ENCODE data around the gene RNF157. TPM values are rescaled to one million over a fixed set of nuclear protein-coding genes. Genes with fewer than 3 reads are reported as not detected.

Gene RNF157
- total and polyA plus RNA-seq, 11 donors, result 3.6 to 7.4 (median 5.2) TPM

- no peak overlapping the region for H3K27ac ChIP-seq
- H3K36me3 ChIP-seq, result peaks cover 0 to 4% (median 0%) of the 10 kb centered on the region in 9 donors
- H3K27me3 ChIP-seq, result no peaks in the 10 kb centered on the region
- intact Hi-C loops (cut with DNase I), result no loop called here
- no peak for TF ChIP-seq CTCF (IDR thresholded peaks at IDR 0.05)
- TF ChIP-seq POLR2A (IDR thresholded peaks at IDR 0.05), result no peak
- WGBS, 4 donors, result 83 to 86% (median 85%) methylated on average over 9 to 10 of the region's 10 CpGs
- H3K9me3 ChIP-seq, result no peaks in the 10 kb centered on the region
- H3K4me1 ChIP-seq, result no peaks in the 10 kb centered on the region
- H3K4me3 ChIP-seq, result no peak overlapping the region
- ATAC-seq, result peak in 2 of 4 donors; percentile 47 to 52
- DNase-seq, result peak in 2 of 5 donors; percentile 25 to 38
Observed at GRCh38 chr17:76154936-76155845, 85.1 kb downstream of the RNF157 start.

DNA sequence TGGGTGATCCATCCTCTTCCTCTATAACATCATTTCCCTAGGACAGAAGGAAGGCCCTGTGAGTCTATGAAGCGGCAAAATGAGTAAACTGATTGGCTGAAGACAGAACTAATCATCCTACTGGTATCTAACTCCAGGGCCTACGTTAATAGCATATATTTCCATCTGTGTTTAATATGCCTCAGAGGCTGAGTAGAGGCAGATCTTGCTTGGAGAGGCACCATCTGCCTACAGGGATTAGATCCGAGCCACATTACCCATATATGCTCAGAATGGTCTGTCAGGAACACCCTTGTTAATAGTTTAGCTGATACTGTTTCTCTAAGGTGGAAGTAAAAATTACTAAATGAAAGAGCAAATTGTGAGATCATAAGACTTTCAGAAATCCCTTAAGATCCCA is 86.0 kb downstream of the RNF157 start:
- H3K4me3 ChIP-seq, result no peak overlapping the region
- peaks cover 0 to 4% (median 0%) of the 10 kb centered on the region in 9 donors for H3K36me3 ChIP-seq
- DNase-seq, result no peak
- TF ChIP-seq POLR2A (IDR thresholded peaks at IDR 0.05) (no peak), CTCF (IDR thresholded peaks at IDR 0.05) (no peak)
- ATAC-seq, result no peak
- no peaks in the 10 kb centered on the region for H3K9me3 ChIP-seq
- 87 to 95% (median 91%) methylated on average over 3 of the region's 3 CpGs for WGBS, 4 donors
- no peak overlapping the region for H3K27ac ChIP-seq
- intact Hi-C loops (cut with DNase I), result no loop called here
- H3K4me1 ChIP-seq, result no peaks in the 10 kb centered on the region
- no peaks in the 10 kb centered on the region for H3K27me3 ChIP-seq

- Histone ChIP-seq H3K27me3 (no peaks in the 10 kb centered on the region), H3K36me3 (no peaks in the 10 kb centered on the region), H3K9me3 (no peaks in the 10 kb centered on the region), H3K27ac (no peak overlapping the region), H3K4me3 (no peak overlapping the region), H3K4me1 (no peaks in the 10 kb centered on the region)
- DNase-seq, result peak in 1 of 5 donors; percentile 19
- intact Hi-C loops (cut with DNase I), result no loop called here
- ATAC-seq, result no peak
- 73 to 77% (median 75%) methylated on average over 5 of the region's 5 CpGs for WGBS, 4 donors
- TF ChIP-seq CTCF (IDR thresholded peaks at IDR 0.05), result peak in 5 of 12 donors; percentile 6 to 18 (median 12)
- no peak for TF ChIP-seq POLR2A (IDR thresholded peaks at IDR 0.05)
Observed at GRCh38 chr17:76153640-76154039, 86.7 kb downstream of the RNF157 start.

- DNase-seq (peak in 1 of 5 donors; percentile 8), ATAC-seq (no peak)
- TF ChIP-seq POLR2A (IDR thresholded peaks at IDR 0.05) (no peak), CTCF (IDR thresholded peaks at IDR 0.05) (no peak)
- H3K27ac ChIP-seq, result no peak overlapping the region
- 87 to 94% (median 91%) methylated on average over 9 of the region's 9 CpGs for WGBS, 4 donors
- intact Hi-C loops (cut with DNase I), result no loop called here
- no peaks in the 10 kb centered on the region for H3K36me3 ChIP-seq
- H3K4me3 ChIP-seq, result no peak overlapping the region
- no peaks in the 10 kb centered on the region for H3K4me1 ChIP-seq
- H3K9me3 ChIP-seq, result no peaks in the 10 kb centered on the region
- H3K27me3 ChIP-seq, result no peaks in the 10 kb centered on the region
Observed at GRCh38 chr17:76153202-76153601, 87.1 kb downstream of the RNF157 start.

Measured in heart left ventricle (tissue), 16 donors.